ENCODE data around the gene UNC5C. TPM values are rescaled to one million over a fixed set of nuclear protein-coding genes. Genes with fewer than 3 reads are reported as not detected.

UNC5C gene
- total RNA-seq, 1 experiment from 2014 or later: 1.0 TPM

- ChIA-PET CTCF (no interaction called here), POLR2A (no interaction called here)
- Mint-ChIP-seq H3K27me3 (ENCODE audit: low read depth) (no peaks in the 10 kb centered on the region), H3K9me3 (no peaks in the 10 kb centered on the region), H3K4me3 (no peak overlapping the region), H3K4me1 (no peaks in the 10 kb centered on the region), H3K36me3 (no peaks in the 10 kb centered on the region), H3K27ac (no peak overlapping the region)
- ATAC-seq: no peak
- no peak for DNase-seq (ENCODE audit: low spot score)
- no peak for TF ChIP-seq ZNF425 (CRISPR knock-in tag; conservative IDR thresholded peaks at IDR 0.05)
- no peak for TF ChIP-seq USF1 (CRISPR knock-in tag; IDR thresholded peaks at IDR 0.05)
- TF ChIP-seq SMAD4 (CRISPR knock-in tag; IDR thresholded peaks at IDR 0.05): no peak
- TF ChIP-seq HMGXB4 (CRISPR knock-in tag; IDR thresholded peaks at IDR 0.05): no peak
- TF ChIP-seq MYBL2 (CRISPR knock-in tag; IDR thresholded peaks at IDR 0.05): no peak
- no peak for TF ChIP-seq ERG (CRISPR knock-in tag; IDR thresholded peaks at IDR 0.05)
- TF ChIP-seq KAT7 (CRISPR knock-in tag; IDR thresholded peaks at IDR 0.05; ENCODE audit: borderline replicate concordance): no peak
- TF ChIP-seq ATF3 (CRISPR knock-in tag; conservative IDR thresholded peaks at IDR 0.05): no peak
- no peak for TF ChIP-seq ARID4B (CRISPR knock-in tag; IDR thresholded peaks at IDR 0.05; ENCODE audit: borderline replicate concordance)
- no peak for TF ChIP-seq ZNF317 (CRISPR knock-in tag; IDR thresholded peaks at IDR 0.05; ENCODE audit: borderline replicate concordance, low read depth)
- no peak for TF ChIP-seq CTCF (IDR thresholded peaks at IDR 0.05)
- TF ChIP-seq AFF4 (CRISPR knock-in tag; IDR thresholded peaks at IDR 0.05; ENCODE audit: borderline replicate concordance): no peak
- no peak for TF ChIP-seq ZNF532 (CRISPR knock-in tag; IDR thresholded peaks at IDR 0.05; ENCODE audit: borderline replicate concordance)
Observed at GRCh38 chr4:95421869-95422268, 126.9 kb downstream of the UNC5C start.
